ENCODE results near the gene NR2C2AP. TPM values are rescaled to one million over a fixed set of nuclear protein-coding genes. Genes with fewer than 3 reads are reported as not detected.
"Not testable (repeated sequence)": the region's sequence is repeated elsewhere in the genome, so short reads cannot be mapped to it uniquely, and the experiment has no call there.

The NR2C2AP gene
- total RNA-seq, 1 experiment from 2014 or later, result 31.7 TPM

GRCh38 chr19:19223060-19223459 lies 19.8 kb upstream of the NR2C2AP start:
- Histone ChIP-seq H3K18ac (ENCODE audit: insufficient read length, low read depth, low read length) (no peak overlapping the region), H3K56ac (ENCODE audit: insufficient read length, low read depth, low read length) (no peak overlapping the region), H3K9me3 (ENCODE audit: control insufficient read depth, low read depth, low read length) (no peaks in the 10 kb centered on the region), H3K23ac (ENCODE audit: insufficient read length, low read depth, low read length) (no peak overlapping the region), H2BK5ac (ENCODE audit: insufficient read length, low read length) (no peak overlapping the region), H4K8ac (replicated peaks; ENCODE audit: insufficient read length, low read depth, low read length) (no peak overlapping the region), H3K4ac (ENCODE audit: low read depth, low read length) (no peak overlapping the region), H3K79me1 (ENCODE audit: insufficient read depth, low read depth, low read length, poor library complexity, severe bottlenecking) (no peaks in the 10 kb centered on the region), H4K20me1 (ENCODE audit: control insufficient read depth, insufficient read depth, insufficient read length) (no peaks in the 10 kb centered on the region), H3T11ph (ENCODE audit: low read length) (no peak overlapping the region), H3K23me2 (ENCODE audit: insufficient read length, low read depth, low read length, poor library complexity, severe bottlenecking) (no peaks in the 10 kb centered on the region), H3K79me2 (ENCODE audit: insufficient read depth, low read length) (no peaks in the 10 kb centered on the region), H4K91ac (ENCODE audit: insufficient read length, low read depth, low read length) (no peak overlapping the region), H2BK120ac (ENCODE audit: low read depth, low read length, poor library complexity, severe bottlenecking) (no peak overlapping the region), H3K27me3 (ENCODE audit: insufficient read depth, low read length) (peaks cover 4% of the 10 kb centered on the region; the same call in 1 of the 2 replicates), H3K14ac (ENCODE audit: insufficient read depth, low read length) (no peak overlapping the region), H3K4me2 (ENCODE audit: insufficient read depth, insufficient read length, low read length) (no peak overlapping the region), H3K4me1 (ENCODE audit: insufficient read depth, low read length) (no peaks in the 10 kb centered on the region), H2AFZ (ENCODE audit: low read length) (no peak overlapping the region), H2BK12ac (ENCODE audit: insufficient read length, low read depth, low read length) (no peak overlapping the region), H2BK20ac (ENCODE audit: low read depth, low read length, poor library complexity, severe bottlenecking) (no peak overlapping the region), H3K27ac (ENCODE audit: insufficient read length, low read depth, low read length) (no peak overlapping the region), H4K5ac (ENCODE audit: insufficient read length, low read depth, low read length) (no peak overlapping the region), H2AK5ac (ENCODE audit: insufficient read length, low read length) (no peak overlapping the region), H3K9ac (ENCODE audit: extremely low read depth, insufficient read length, low read length) (no peak overlapping the region), H2BK15ac (ENCODE audit: low read depth, low read length) (no peak overlapping the region)
- H3K9me3 Mint-ChIP-seq, result peaks cover 0 to 9% of the 10 kb centered on the region in 2 experiments; a peak in 3 of 5 replicates
- no peak for DNase-seq
- H3K36me3 Mint-ChIP-seq (ENCODE audit: insufficient read depth in 1 of 3, low read depth in 3 of 3), result no peaks in the 10 kb centered on the region
- H3K4me3 Mint-ChIP-seq, result peak overlapping the region in 1 of 2 experiments; percentile 11; a peak in 2 of 5 replicates
- no peak overlapping the region for H3K27ac Mint-ChIP-seq
- peaks cover 82% of the 10 kb centered on the region for H3K27me3 Mint-ChIP-seq (ENCODE audit: low read depth)
- no CpG with 5 or more reads among the region's 5 CpGs for WGBS (ENCODE audit: extremely low coverage, insufficient read length, low lambda C conversion rate)
- peaks cover 0 to 3% of the 10 kb centered on the region in 2 experiments; a peak in 1 of 4 replicates for H3K4me1 Mint-ChIP-seq
- TF ChIP-seq CTCF (conservative IDR thresholded peaks at IDR 0.05), result no peak

- H3K9me3 ChIP-seq (ENCODE audit: control insufficient read depth, low read depth, low read length); H3K9me3 Mint-ChIP-seq; H3K4ac ChIP-seq (ENCODE audit: low read depth, low read length); H3K14ac ChIP-seq (ENCODE audit: insufficient read depth, low read length); H3K18ac ChIP-seq (ENCODE audit: insufficient read length, low read depth, low read length); H2BK120ac ChIP-seq (ENCODE audit: low read depth, low read length, poor library complexity, severe bottlenecking); H2BK20ac ChIP-seq (ENCODE audit: low read depth, low read length, poor library complexity, severe bottlenecking); H2BK15ac ChIP-seq (ENCODE audit: low read depth, low read length); H2BK12ac ChIP-seq (ENCODE audit: insufficient read length, low read depth, low read length); H2AK5ac ChIP-seq (ENCODE audit: insufficient read length, low read length); H3K27ac ChIP-seq (ENCODE audit: insufficient read length, low read depth, low read length); H3K4me1 ChIP-seq (ENCODE audit: insufficient read depth, low read length); H3K56ac ChIP-seq (ENCODE audit: insufficient read length, low read depth, low read length); H3K36me3 Mint-ChIP-seq (ENCODE audit: insufficient read depth in 1 of 3, low read depth in 3 of 3); DNase-seq; H4K8ac ChIP-seq (replicated peaks; ENCODE audit: insufficient read length, low read depth, low read length); H3K23me2 ChIP-seq (ENCODE audit: insufficient read length, low read depth, low read length, poor library complexity, severe bottlenecking); H3K9ac ChIP-seq (ENCODE audit: extremely low read depth, insufficient read length, low read length); H4K5ac ChIP-seq (ENCODE audit: insufficient read length, low read depth, low read length); H3K79me2 ChIP-seq (ENCODE audit: insufficient read depth, low read length); H3K79me1 ChIP-seq (ENCODE audit: insufficient read depth, low read depth, low read length, poor library complexity, severe bottlenecking); H3K4me2 ChIP-seq (ENCODE audit: insufficient read depth, insufficient read length, low read length); H3K27ac Mint-ChIP-seq; H3K4me3 Mint-ChIP-seq; H4K91ac ChIP-seq (ENCODE audit: insufficient read length, low read depth, low read length); H2AFZ ChIP-seq (ENCODE audit: low read length); H3K23ac ChIP-seq (ENCODE audit: insufficient read length, low read depth, low read length); H4K20me1 ChIP-seq (ENCODE audit: control insufficient read depth, insufficient read depth, insufficient read length); H3K27me3 ChIP-seq (ENCODE audit: insufficient read depth, low read length); H3K4me1 Mint-ChIP-seq; H3T11ph ChIP-seq (ENCODE audit: low read length); H2BK5ac ChIP-seq (ENCODE audit: insufficient read length, low read length): not testable (repeated sequence)
- WGBS (ENCODE audit: extremely low coverage, insufficient read length, low lambda C conversion rate), result no CpG with 5 or more reads among the region's 8 CpGs
- H3K27me3 Mint-ChIP-seq (ENCODE audit: low read depth), result peaks cover 80% of the 10 kb centered on the region
Measured at GRCh38 chr19:19221000-19221399, 17.8 kb upstream of the NR2C2AP start.
